ENCODE measurements around the gene STBD1.
A peak's percentile ranks its signal among the peaks of the same experiment; 100 is the strongest.

Gene STBD1

GRCh38 chr4:76305971-76306881 is at the start of gene STBD1:
Gene STBD1, plus strand, starts transcription at chr4:76306733. Its CDS starts 37 bp downstream, at chr4:76306770.
- peak; percentile 59 for DNase-seq (ENCODE audit: low read depth)
- H3K4me3 ChIP-seq (ENCODE audit: control insufficient read depth, low read depth, low read length), result peak within 1 kb of the TSS; percentile 82
- no peak for TF ChIP-seq CTCF (conservative IDR thresholded peaks at IDR 0.05; ENCODE audit: control insufficient read depth, insufficient read depth, low read depth, low read length)

GRCh38 chr4:76256968-76257367 is 49.6 kb upstream of the STBD1 start:
- DNase-seq (ENCODE audit: low read depth), result no peak
- no peak for TF ChIP-seq CTCF (conservative IDR thresholded peaks at IDR 0.05; ENCODE audit: control insufficient read depth, insufficient read depth, low read depth, low read length)
- H3K4me3 ChIP-seq (ENCODE audit: control insufficient read depth, low read depth, low read length), result no peak overlapping the region

- TF ChIP-seq CTCF (conservative IDR thresholded peaks at IDR 0.05; ENCODE audit: control insufficient read depth, insufficient read depth, low read depth, low read length), result no peak
- no peak overlapping the region for H3K4me3 ChIP-seq (ENCODE audit: control insufficient read depth, low read depth, low read length)
- no peak for DNase-seq (ENCODE audit: low read depth)
Observed at GRCh38 chr4:76257824-76258223, 48.7 kb upstream of the STBD1 start.

GRCh38 chr4:76260571-76260970 is 46.0 kb upstream of the STBD1 start:
- H3K4me3 ChIP-seq (ENCODE audit: control insufficient read depth, low read depth, low read length), result no peak overlapping the region
- no peak for TF ChIP-seq CTCF (conservative IDR thresholded peaks at IDR 0.05; ENCODE audit: control insufficient read depth, insufficient read depth, low read depth, low read length)
- DNase-seq (ENCODE audit: low read depth), result no peak

GRCh38 chr4:76265631-76266218 is 40.8 kb upstream of the STBD1 start:
- DNase-seq (ENCODE audit: low read depth), result no peak
- no peak overlapping the region for H3K4me3 ChIP-seq (ENCODE audit: control insufficient read depth, low read depth, low read length)
- no peak for TF ChIP-seq CTCF (conservative IDR thresholded peaks at IDR 0.05; ENCODE audit: control insufficient read depth, insufficient read depth, low read depth, low read length)

- DNase-seq (ENCODE audit: low read depth), result no peak
- no peak for TF ChIP-seq CTCF (conservative IDR thresholded peaks at IDR 0.05; ENCODE audit: control insufficient read depth, insufficient read depth, low read depth, low read length)
- H3K4me3 ChIP-seq (ENCODE audit: control insufficient read depth, low read depth, low read length), result no peak overlapping the region
Observed at GRCh38 chr4:76266627-76267026, 39.9 kb upstream of the STBD1 start.

Data from fibroblast of mammary gland (primary cell).